Natural killer cell (primary cell): ENCODE results near the gene PDZRN4. TPM values are rescaled to one million over a fixed set of nuclear protein-coding genes. Genes with fewer than 3 reads are reported as not detected.

ENCODE experiments used
- ATAC-seq, 3 donors: fragments of 150-1000 bp in 2 of 3; fragments of 200-7000 bp in 1 of 3; cut with Tn5 transposase; 1 replicate in 1 of 3; 2 replicates in 2 of 3; pipeline ENCODE4 v1.10.0; 2021; ENCODE audit warnings: mild to moderate bottlenecking in 2 of 3, moderate library complexity in 2 of 3
- DNase-seq, 2 donors: peaks; one replicate each; pipeline versions ENCODE4 v3.0.0 to v3.0.0-alpha.2; 2013 to 2021; ENCODE audit warnings: mixed read lengths in 1 of 2
- H3K27ac ChIP-seq: one replicate; pipeline ENCODE4 v1.5.1; 2013; ENCODE audit warnings: mild to moderate bottlenecking, low read length
- H3K27me3 ChIP-seq: one replicate; pipeline ENCODE4 v1.6.1; 2013; ENCODE audit warnings: low read length; ENCODE audit not compliant: control insufficient read depth, insufficient read depth
- H3K36me3 ChIP-seq: one replicate; pipeline ENCODE4 v1.6.1; 2013; ENCODE audit warnings: low read length; ENCODE audit not compliant: control insufficient read depth, insufficient read depth
- H3K4me1 ChIP-seq: one replicate; pipeline ENCODE4 v1.6.1; 2013; ENCODE audit warnings: low read length; ENCODE audit not compliant: control insufficient read depth, insufficient read depth
- H3K4me3 ChIP-seq: one replicate; pipeline ENCODE4 v1.5.1; 2013; ENCODE audit warnings: low read length
- H3K9me3 ChIP-seq: one replicate; pipeline ENCODE4 v1.6.1; 2013; ENCODE audit warnings: low read length; ENCODE audit not compliant: control insufficient read depth, insufficient read depth
- H3K27ac Mint-ChIP-seq, 2 donors: one replicate each; pipeline ENCODE4 v1.8.0; 2022; ENCODE audit warnings: mild to moderate bottlenecking in 2 of 2, mixed read lengths in 2 of 2, moderate library complexity in 1 of 2
- H3K27me3 Mint-ChIP-seq, 2 donors: one replicate each; pipeline ENCODE4 v1.8.0; 2022; ENCODE audit warnings: low read depth in 2 of 2, mixed read lengths in 2 of 2
- H3K36me3 Mint-ChIP-seq: one replicate; pipeline ENCODE4 v1.8.0; 2022; ENCODE audit warnings: mixed read lengths
- H3K4me1 Mint-ChIP-seq, 2 donors: one replicate each; pipeline ENCODE4 v1.8.0; 2022; ENCODE audit warnings: mixed read lengths in 2 of 2
- H3K4me3 Mint-ChIP-seq: one replicate; pipeline ENCODE4 v1.8.0; 2022; ENCODE audit warnings: mild to moderate bottlenecking, moderate library complexity, mixed read lengths
- H3K9me3 Mint-ChIP-seq, 2 donors: one replicate each; pipeline ENCODE4 v1.8.0; 2022; ENCODE audit warnings: mixed read lengths in 2 of 2
- WGBS: methylation state at CpG from one replicate; pipeline ENCODE4 v1.1.7; 2013; ENCODE audit warnings: missing lambda C conversion rate; ENCODE audit not compliant: insufficient coverage; 5-methylcytosine and 5-hydroxymethylcytosine counted together
- intact Hi-C: fragments of 100-400 bp; cut with micrococcal nuclease; formaldehyde crosslinking; loops from one replicate; pipeline ENCODE4 v1.14.2; 2022
- total RNA-seq, 4 donors: library from RNA; stranded (reverse); fragments of 120-200 nt in 1 of 4; gene quantifications; one replicate each; pipeline versions ENCODE4 v1.2.3 to v1.2.4, GENCODE V29; 2013 to 2022
- TF ChIP-seq, protein P1 (sequence below): fragments of 200-600 bp; IDR thresholded peaks from one replicate; pipeline ENCODE4 v1.8.0; 2022; ENCODE audit warnings: antibody characterized with exemption

The PDZRN4 gene
- total RNA-seq, 3 donors from 2014 or later (not counting 1 experiment from before 2014, with no cell fraction given), result not detected

- no CpG with 5 or more reads among the region's 2 CpGs for WGBS
- intact Hi-C loops, result no loop called here
Measured at GRCh38 chr12:41287500-41288141, 99.5 kb downstream of the PDZRN4 start.

GRCh38 chr12:41288142-41288811, 100.2 kb downstream of the PDZRN4 start:
- H3K9me3 ChIP-seq, result no peaks in the 10 kb centered on the region
- peaks cover 0 to 2% of the 10 kb centered on the region in 2 donors for H3K27me3 Mint-ChIP-seq
- intact Hi-C loops, result no loop called here
- DNase-seq (no peak), ATAC-seq (no peak)
- H3K9me3 Mint-ChIP-seq, result peaks cover 0 to 2% of the 10 kb centered on the region in 2 donors
- H3K36me3 Mint-ChIP-seq, result no peaks in the 10 kb centered on the region
- TF ChIP-seq, protein P1, sequence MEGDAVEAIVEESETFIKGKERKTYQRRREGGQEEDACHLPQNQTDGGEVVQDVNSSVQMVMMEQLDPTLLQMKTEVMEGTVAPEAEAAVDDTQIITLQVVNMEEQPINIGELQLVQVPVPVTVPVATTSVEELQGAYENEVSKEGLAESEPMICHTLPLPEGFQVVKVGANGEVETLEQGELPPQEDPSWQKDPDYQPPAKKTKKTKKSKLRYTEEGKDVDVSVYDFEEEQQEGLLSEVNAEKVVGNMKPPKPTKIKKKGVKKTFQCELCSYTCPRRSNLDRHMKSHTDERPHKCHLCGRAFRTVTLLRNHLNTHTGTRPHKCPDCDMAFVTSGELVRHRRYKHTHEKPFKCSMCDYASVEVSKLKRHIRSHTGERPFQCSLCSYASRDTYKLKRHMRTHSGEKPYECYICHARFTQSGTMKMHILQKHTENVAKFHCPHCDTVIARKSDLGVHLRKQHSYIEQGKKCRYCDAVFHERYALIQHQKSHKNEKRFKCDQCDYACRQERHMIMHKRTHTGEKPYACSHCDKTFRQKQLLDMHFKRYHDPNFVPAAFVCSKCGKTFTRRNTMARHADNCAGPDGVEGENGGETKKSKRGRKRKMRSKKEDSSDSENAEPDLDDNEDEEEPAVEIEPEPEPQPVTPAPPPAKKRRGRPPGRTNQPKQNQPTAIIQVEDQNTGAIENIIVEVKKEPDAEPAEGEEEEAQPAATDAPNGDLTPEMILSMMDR, result no peak
- H3K27ac ChIP-seq, result no peak overlapping the region
- H3K27ac Mint-ChIP-seq, result no peak overlapping the region
- H3K36me3 ChIP-seq, result no peaks in the 10 kb centered on the region
- WGBS, result 91% methylated on average over 7 of the region's 10 CpGs
- H3K4me1 ChIP-seq, result no peaks in the 10 kb centered on the region
- H3K4me3 Mint-ChIP-seq, result no peak overlapping the region
- H3K27me3 ChIP-seq, result no peaks in the 10 kb centered on the region
- no peaks in the 10 kb centered on the region for H3K4me1 Mint-ChIP-seq
- no peak overlapping the region for H3K4me3 ChIP-seq

More at GRCh38 chr12:41287500-41288141, 99.5 kb downstream of the PDZRN4 start:
- TF ChIP-seq, protein P1, result no peak
- Mint-ChIP-seq H3K9me3 (peaks cover 0 to 2% of the 10 kb centered on the region in 2 donors), H3K4me1 (no peaks in the 10 kb centered on the region), H3K36me3 (no peaks in the 10 kb centered on the region), H3K4me3 (no peak overlapping the region), H3K27me3 (peaks cover 0 to 2% of the 10 kb centered on the region in 2 donors), H3K27ac (no peak overlapping the region)
- Histone ChIP-seq H3K27me3 (no peaks in the 10 kb centered on the region), H3K4me3 (no peak overlapping the region), H3K9me3 (no peaks in the 10 kb centered on the region), H3K4me1 (no peaks in the 10 kb centered on the region), H3K36me3 (no peaks in the 10 kb centered on the region), H3K27ac (no peak overlapping the region)
- ATAC-seq, result no peak
- DNase-seq, result no peak

DNA sequence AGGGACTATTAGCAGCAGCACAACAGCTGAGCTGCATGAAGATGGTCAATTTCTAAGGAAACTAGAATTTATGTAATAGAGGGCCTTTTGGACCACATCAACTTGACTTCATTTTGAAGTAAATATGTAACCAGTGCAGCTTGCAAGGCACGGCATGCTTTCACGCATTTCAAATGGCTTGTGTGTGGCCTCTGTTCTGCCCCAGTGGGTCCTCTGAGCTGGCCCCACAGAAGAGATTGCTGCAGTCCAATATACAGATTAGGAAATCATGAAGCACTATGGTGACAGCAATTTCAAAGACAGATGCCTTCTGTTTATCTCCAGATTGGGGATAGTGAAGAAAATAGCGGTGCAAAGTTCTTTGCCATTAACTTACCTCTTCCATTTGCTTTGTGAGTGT, 101.4 kb downstream of the PDZRN4 start:
- Histone ChIP-seq H3K36me3 (no peaks in the 10 kb centered on the region), H3K27me3 (no peaks in the 10 kb centered on the region), H3K4me1 (no peaks in the 10 kb centered on the region), H3K4me3 (no peak overlapping the region), H3K9me3 (no peaks in the 10 kb centered on the region), H3K27ac (no peak overlapping the region)
- no peaks in the 10 kb centered on the region for H3K4me1 Mint-ChIP-seq
- DNase-seq (no peak), ATAC-seq (no peak)
- TF ChIP-seq, protein P1, result no peak
- H3K27ac Mint-ChIP-seq, result no peak overlapping the region
- intact Hi-C loops, result no loop called here
- H3K27me3 Mint-ChIP-seq, result peaks cover 0 to 2% of the 10 kb centered on the region in 2 donors
- no peaks in the 10 kb centered on the region for H3K36me3 Mint-ChIP-seq
- 95% methylated on average over 2 of the region's 3 CpGs for WGBS
- no peaks in the 10 kb centered on the region for H3K9me3 Mint-ChIP-seq
- no peak overlapping the region for H3K4me3 Mint-ChIP-seq
